GM15510 (cell line): ENCODE data around the gene GLCE.

Experiments used
- POLR2A ChIP-seq: IDR thresholded peaks from 3 replicates; pipeline ENCODE4 v1.6.1; 2011; ENCODE audit warnings: borderline replicate concordance; ENCODE audit not compliant: insufficient read length; ENCODE audit errors: extremely low read depth

GLCE gene

DNA sequence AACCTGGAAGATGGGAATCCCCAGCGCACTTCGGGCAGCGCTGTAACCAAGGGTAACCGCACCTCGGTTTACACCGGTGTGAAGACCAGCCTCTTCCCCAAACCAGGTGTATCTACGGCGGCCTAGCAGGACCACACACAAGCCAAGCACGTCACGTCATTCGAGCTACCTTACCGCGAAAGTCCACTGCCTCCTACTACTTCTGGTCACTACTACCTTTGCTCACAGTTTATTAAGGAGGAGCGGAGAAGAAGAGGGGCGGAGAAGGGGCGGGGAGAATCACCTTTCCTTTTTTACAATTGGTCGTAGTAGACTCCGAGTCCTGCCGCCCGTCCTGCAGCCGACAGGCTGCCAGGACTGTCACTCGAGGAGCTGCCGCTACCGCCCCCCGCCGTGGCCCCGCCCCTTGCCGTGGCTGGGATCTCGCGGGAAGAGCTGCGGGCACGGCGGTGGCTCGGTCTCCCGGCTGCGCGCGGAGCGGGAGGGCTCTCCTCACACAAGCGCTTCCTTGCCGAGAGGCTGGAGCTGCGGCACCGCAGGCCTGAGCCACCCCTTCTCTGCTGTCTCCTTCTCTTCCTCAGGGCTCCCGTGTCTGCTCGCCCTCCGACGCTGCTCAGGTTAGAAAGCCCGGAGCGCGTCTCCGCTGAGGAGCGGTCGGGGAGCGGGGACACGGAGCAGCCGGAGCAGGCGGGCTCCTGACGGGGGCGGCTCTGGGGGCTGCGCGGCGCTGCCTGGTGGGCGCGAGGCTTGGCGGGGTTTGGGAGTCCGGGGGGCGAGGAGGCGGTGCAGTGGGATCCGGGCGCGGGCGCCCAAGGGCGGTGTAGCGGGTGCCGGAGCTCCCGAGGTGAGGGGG, at the start of gene GLCE:
TSS of gene GLCE (plus strand) at position 495 of the 853 bp plus-strand sequence. CDS start 95,172 bp downstream, outside the sequence.
- TF ChIP-seq POLR2A = peak; percentile 83

DNA sequence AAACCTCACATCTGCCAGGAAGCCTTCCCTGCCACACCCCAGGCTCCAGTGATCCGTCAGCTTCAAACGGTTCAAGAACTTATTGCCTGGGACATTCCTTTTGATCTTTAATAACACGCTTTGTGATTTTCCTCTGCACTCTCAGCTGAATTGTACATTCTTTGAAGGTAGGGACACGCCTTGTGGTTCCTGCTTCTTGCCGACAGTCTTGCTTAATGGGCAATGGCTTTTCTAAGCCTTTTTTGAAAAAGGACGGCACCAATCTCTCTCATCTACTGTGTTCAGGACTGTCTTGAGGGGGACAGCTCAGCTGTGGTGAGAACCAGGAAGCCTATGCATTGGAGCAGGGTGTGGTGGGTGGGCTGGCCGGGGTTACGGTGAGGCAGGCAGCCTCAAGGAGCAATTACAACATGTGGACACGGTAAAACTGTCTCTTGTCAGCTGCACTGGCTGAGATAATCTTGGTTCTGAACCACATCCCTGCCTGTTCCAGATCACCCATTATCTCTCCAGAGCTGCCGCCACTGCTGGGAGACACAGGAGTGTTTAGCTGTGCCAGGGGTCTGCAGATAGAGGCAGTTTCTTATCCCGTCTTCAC, 46.0 kb upstream of the GLCE start:
- no peak for TF ChIP-seq POLR2A

DNA sequence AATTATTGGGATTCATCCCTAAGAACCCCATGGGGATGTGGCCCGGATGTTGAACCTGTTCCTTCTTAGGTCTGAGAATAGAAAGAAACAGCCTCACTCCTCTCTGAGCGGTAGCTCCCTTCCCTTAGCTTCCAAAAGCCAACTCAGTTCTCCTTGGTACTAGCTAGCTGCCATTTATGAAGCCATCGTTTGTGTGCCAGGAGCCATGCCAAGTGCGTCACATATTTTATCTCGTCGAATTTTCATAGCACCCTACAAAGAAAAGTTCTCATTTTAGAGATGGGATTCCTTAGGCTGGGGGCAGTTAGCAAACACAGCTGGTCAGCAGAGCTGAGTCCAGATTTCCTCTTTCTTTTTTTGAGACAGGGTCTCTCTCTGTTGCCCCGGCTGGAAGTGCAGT, 45.4 kb upstream of the GLCE start:
- no peak for TF ChIP-seq POLR2A

DNA sequence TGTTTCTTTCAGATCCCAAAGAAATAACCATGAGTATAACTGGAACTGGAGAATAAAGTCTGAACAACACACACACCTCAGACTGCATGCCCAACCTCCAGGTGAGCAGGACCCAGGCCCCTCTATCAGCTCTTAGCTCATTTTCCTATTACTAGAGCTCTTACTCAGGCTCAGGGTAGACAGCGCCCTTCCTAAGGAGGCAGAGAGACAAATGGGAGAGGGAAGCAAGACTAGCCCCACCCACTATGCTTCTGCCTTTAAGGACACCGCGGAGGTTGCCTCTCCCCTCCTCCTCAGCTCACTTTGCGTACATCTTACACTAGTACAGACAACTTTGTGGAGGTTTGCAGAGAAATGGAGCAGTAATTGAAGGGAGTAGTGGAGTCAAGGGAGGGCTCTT, 44.0 kb upstream of the GLCE start:
- no peak for TF ChIP-seq POLR2A

DNA sequence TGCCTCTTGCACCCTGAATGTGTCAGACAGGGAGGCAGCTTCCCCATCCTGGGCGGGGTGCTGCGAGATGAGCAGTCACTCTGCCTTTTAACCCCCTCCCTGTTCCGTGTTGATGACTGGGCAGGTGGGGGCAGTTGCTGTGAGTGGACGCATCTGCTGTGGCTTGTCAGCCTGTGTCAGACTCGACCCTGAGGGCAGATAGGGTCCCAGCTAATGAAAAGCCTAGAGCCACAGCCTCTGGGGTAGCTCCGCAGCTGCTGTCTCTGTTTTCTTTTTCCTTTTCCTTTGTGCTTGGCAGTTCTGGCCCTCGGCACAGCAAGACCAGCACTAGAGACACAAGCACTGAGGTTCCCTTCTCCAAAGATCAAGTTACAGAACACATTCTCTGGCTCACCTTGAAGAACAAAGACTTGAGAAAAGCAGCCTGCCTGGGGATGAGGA, 43.0 kb upstream of the GLCE start:
- TF ChIP-seq POLR2A = no peak

DNA sequence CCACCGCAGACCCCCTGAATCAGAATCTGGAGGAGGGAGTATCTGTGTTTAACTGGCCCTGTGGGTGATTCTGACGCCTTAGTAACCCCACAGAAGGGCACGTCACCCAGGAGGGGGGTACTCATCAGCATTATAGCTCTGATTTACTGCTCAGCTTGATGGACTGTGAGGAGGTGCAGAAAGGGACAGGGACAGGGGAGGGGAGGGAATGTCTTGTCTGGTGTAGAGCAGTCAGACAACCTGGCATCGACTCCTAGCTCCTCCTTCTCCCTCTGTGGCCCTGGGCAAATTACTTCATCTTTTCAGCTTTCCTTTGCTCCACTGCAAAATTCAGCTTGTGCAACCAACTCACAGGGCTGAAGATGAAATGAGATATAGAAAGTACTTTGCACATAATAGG, 42.3 kb upstream of the GLCE start:
- no peak for TF ChIP-seq POLR2A

DNA sequence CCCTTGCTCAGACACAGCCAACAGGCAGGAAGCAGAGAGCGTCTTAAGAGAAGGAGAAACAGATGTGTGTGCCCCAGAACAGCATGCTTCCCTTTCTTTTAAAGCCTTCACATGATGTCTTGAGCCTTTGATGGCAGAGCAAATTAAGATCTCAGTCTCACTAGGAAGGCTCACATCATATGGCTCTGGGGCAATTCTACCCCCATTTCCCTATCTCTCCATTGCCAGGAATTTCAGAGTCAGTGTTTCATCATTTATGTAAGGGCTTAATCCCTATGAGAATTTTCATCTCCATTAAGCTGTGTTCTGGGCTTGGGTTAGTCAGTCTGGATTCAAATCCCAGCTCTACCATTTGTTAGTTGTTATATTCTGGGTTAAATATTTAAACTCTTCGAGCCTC, 41.4 kb upstream of the GLCE start:
- TF ChIP-seq POLR2A = no peak

DNA sequence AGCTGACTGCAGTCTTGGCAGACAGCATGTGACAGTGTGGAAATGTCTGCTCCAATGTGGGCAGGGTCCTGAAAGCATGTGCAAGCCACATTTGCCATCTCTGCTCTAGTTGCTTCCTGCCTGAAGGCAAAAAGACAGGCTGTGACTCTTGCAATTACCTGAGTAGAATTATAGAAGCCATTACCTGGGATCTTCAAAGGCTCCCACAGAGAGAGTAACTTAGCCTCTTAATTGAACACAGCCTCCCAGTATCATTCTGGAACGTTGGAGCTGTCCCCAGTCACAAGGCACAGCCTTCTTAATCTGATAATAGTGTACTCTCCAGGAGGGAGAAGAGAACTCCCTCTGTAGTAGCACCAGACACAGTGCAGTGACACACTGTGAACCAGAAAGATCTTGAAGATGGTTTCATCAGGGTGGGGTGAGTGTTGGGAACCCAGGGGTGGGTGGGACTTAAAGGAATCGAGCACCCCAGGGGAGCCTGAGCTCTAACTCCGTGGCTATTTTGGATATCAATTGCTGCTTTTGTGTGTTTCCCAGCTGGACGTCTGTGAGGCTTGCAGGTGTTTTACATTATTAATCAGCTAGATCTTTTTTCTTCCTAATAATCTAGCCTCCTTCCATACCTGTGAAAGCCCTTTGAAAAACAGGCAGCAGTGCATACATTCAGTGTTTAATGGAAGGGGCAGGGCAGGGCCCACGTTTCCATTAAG, 40.6 kb upstream of the GLCE start:
- TF ChIP-seq POLR2A = no peak

DNA sequence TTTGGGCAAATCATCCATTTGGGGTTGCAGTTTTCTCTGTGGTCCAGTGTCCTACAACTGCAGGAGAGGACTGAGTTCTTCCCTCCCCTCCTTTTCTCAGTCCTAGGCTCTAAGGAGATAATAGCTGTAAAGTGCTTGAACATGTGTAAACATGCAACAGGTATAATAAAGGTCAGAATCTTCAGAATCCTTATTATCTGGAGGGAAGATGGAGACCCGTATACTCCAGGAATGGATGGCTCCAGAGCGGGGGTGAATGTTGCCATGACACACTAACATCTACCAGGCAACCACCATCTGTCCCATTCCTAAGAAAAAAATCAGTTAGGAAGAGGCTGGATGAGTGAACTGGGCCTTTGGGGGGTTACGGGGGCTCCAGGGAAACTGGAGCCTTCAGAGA, 39.7 kb upstream of the GLCE start:
- no peak for TF ChIP-seq POLR2A

DNA sequence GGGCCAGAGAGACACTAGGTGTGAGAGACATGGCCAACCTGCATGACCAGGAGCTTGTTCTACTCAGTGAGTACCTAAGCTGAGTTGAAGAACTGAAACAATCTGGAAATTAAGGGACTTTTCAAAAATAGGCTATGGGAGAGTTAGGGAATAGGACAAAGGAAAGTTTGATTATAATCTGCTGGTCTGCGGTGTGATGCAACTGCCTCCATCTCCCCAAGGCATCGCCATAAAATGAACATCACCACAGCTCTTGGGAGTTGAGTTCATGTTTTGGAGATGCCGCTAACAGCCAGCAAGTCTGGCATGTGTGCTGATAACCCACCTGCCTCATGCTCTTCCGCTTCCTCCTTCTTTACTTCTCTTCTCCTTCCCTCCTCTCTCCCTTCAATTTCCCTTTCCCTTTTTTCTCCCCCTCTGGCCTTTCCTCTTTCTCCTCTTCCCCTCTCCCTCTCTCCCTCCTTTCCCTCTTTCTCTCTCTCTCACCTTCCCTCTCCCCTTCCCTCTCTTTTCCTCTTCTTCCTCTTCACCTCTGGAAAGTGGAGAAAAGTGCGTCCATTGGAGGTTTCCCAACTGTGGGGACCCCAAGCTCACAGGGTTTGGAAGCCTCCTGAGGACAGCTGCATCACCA, 39.1 kb upstream of the GLCE start:
- no peak for TF ChIP-seq POLR2A

DNA sequence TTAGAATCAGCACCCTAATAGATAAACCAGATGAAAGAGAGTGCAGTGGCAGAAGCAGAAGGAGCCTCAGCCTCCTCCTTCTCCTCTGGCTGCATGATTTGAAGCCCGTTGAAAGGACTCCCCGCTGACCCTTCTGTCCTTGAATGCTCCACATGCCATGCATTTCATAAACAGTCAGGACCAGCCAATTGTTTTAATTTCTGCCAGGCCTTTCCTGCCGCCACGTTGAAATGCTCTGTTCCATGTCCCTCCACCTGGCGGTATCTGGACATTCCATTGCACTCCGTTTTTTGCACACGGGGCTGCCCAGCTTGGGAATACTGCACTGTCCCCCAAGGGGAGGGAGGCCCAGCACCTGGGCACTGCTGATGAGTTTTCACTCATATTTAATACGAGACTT, 35.2 kb upstream of the GLCE start:
- TF ChIP-seq POLR2A = no peak

DNA sequence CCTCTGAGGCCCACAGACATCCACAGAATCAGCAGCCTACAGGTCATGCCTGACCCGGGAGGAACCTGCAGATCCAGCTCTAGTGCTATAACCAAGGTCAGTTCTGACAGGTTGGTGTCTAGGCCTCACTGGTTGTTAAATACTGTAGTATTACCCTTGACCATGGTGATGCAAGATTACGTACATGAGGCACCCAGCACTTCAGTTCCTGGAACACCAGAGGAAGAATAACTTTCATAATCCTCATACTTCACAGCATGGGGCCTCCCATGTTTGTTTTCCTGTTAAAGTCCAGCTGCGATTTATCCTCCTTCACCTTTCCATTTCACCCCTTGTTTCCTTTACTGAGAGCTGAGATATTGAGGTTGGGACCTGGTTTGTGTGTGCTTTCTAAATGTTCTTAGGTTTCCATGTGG, 34.4 kb upstream of the GLCE start:
- no peak for TF ChIP-seq POLR2A

DNA sequence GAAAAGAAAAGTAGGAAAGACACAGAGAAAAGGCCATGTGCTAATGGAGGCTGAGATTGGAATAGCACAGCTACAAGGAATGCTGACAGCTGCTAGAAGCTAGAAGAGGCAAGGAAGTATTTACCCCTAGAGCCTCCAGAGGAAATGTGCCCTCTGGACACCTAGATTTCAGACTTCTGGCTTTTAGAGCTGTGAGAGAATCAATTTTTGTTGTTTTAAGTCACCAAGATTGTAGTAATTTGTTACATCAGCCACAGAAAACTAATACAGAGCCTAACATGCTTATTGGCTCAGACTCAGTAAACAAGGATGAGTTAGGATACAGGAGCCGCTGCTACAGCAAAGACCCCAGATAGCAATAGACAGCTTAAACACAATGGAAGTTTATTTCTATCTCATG, 33.1 kb upstream of the GLCE start:
- no peak for TF ChIP-seq POLR2A

DNA sequence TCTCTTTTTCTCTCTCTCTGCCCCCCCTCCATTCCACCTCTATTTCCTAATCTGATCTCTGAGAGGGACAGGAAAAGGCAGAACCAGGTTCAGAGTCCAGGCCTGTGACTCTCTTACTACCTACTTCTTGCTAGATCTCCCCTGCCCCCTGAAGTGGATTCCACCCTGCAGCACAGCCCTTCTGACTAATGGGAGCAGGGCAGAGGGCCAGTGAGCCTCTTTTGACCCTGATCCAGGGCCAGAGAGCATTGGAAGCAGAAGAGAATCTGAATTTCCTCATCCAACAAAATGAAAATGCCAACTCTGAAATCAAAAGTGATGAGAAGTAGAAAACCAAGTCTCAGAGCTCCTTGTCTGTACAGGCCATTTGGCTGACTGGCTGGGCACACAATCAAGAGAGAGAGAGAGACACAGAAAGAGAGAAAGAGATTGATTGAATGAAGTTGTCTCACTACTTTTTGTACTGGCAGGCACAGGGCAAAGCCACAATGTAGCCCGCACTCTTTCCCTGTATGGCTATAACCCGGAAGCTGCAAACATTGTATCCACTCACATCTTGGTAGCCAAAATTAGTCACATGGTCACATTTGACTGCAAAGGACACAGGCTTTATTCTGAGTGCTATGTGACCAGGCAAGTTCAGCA, 31.6 kb upstream of the GLCE start:
- TF ChIP-seq POLR2A = no peak
